Trophoblast cell (in vitro differentiated cells and primary cell): ENCODE data around the gene IL21R.

ENCODE experiments used
- DNase-seq, 2 donors: peaks; one replicate each; pipeline ENCODE4 v3.0.0-alpha.2; 2016
- H2AFZ ChIP-seq: 2 replicates; pipeline ENCODE4 v1.6.1; 2013; ENCODE audit warnings: low read length, moderate library complexity, mild to moderate bottlenecking; ENCODE audit not compliant: insufficient read depth, poor library complexity
- H2AK5ac ChIP-seq: 2 replicates; pipeline ENCODE4 v1.6.1; 2013; ENCODE audit warnings: mild to moderate bottlenecking, low read length
- H2BK120ac ChIP-seq: 2 replicates; pipeline ENCODE4 v1.6.1; 2013; ENCODE audit warnings: low read length, mild to moderate bottlenecking, moderate library complexity; ENCODE audit not compliant: insufficient read depth, poor library complexity
- H2BK12ac ChIP-seq: 2 replicates; pipeline ENCODE4 v1.6.1; 2013; ENCODE audit warnings: mild to moderate bottlenecking, low read length, moderate library complexity
- H2BK5ac ChIP-seq: 2 replicates; pipeline ENCODE4 v1.6.1; 2013; ENCODE audit warnings: low read length, low read depth, moderate library complexity, mild to moderate bottlenecking; ENCODE audit not compliant: poor library complexity
- H3K14ac ChIP-seq: 2 replicates; pipeline ENCODE4 v1.6.1; 2013; ENCODE audit warnings: mild to moderate bottlenecking, low read length
- H3K18ac ChIP-seq: 2 replicates; pipeline ENCODE4 v1.6.1; 2013; ENCODE audit warnings: mild to moderate bottlenecking, low read length
- H3K23ac ChIP-seq: 2 replicates; pipeline ENCODE4 v1.6.1; 2013; ENCODE audit warnings: low read length
- H3K27ac ChIP-seq: 2 replicates; pipeline ENCODE4 v1.5.1; 2013; ENCODE audit warnings: low read depth, mild to moderate bottlenecking, inconsistent platforms, low read length, moderate library complexity
- H3K27me3 ChIP-seq: 2 replicates; pipeline ENCODE4 v1.6.1; 2013; ENCODE audit warnings: inconsistent platforms, mild to moderate bottlenecking, low read length, moderate library complexity; ENCODE audit not compliant: insufficient read depth
- H3K36me3 ChIP-seq, 2 experiments: 1 replicate in 1 of 2; 2 replicates in 1 of 2; pipeline ENCODE4 v1.6.1; 2013; ENCODE audit warnings: low read length in 2 of 2, mild to moderate bottlenecking in 2 of 2, moderate library complexity in 1 of 2; ENCODE audit not compliant: insufficient read depth in 2 of 2, control insufficient read depth in 1 of 2
- H3K4ac ChIP-seq: 2 replicates; pipeline ENCODE4 v1.6.1; 2013; ENCODE audit warnings: low read depth, mild to moderate bottlenecking, low read length, moderate library complexity
- H3K4me1 ChIP-seq, 2 experiments: 1 replicate in 1 of 2; 2 replicates in 1 of 2; pipeline ENCODE4 v1.6.1; 2013; ENCODE audit warnings: low read length in 2 of 2, mild to moderate bottlenecking in 2 of 2, moderate library complexity in 1 of 2; ENCODE audit not compliant: insufficient read depth in 2 of 2, control insufficient read depth in 1 of 2
- H3K4me2 ChIP-seq: 2 replicates; pipeline ENCODE4 v1.6.1; 2013; ENCODE audit warnings: inconsistent platforms, mild to moderate bottlenecking, low read length, moderate library complexity
- H3K4me3 ChIP-seq: 2 replicates; pipeline ENCODE4 v1.5.1; 2013; ENCODE audit warnings: mild to moderate bottlenecking, low read depth, low read length, inconsistent platforms
- H3K79me1 ChIP-seq: one replicate; pipeline ENCODE4 v1.6.1; 2013; ENCODE audit warnings: low read length
- H3K79me2 ChIP-seq: 2 replicates; pipeline ENCODE4 v1.6.1; 2013; ENCODE audit warnings: low read length, mild to moderate bottlenecking; ENCODE audit not compliant: control insufficient read depth, insufficient read depth, poor library complexity
- H3K9ac ChIP-seq: 2 replicates; pipeline ENCODE4 v1.6.1; 2013; ENCODE audit warnings: mild to moderate bottlenecking, low read length
- H3K9me3 ChIP-seq: 2 replicates; pipeline ENCODE4 v1.6.1; 2013; ENCODE audit warnings: low read depth, mild to moderate bottlenecking, control low read depth, inconsistent platforms, low read length; ENCODE audit not compliant: insufficient read depth
- H4K12ac ChIP-seq: 2 replicates; pipeline ENCODE4 v1.6.1; 2013; ENCODE audit warnings: low read depth, mild to moderate bottlenecking, low read length, moderate library complexity
- H4K8ac ChIP-seq: 2 replicates; pipeline ENCODE4 v1.6.1; 2013; ENCODE audit warnings: low read depth, mild to moderate bottlenecking, low read length, moderate library complexity
- H4K91ac ChIP-seq: one replicate; pipeline ENCODE4 v1.6.1; 2013; ENCODE audit warnings: low read depth, mild to moderate bottlenecking, low read length, moderate library complexity
- WGBS: extraction: QIAGEN DNeasy Blood & Tissue Kit; methylation state at CpG from one replicate; pipeline ENCODE4 v1.1.7; 2013; ENCODE audit warnings: missing lambda C conversion rate; ENCODE audit not compliant: insufficient read length, insufficient coverage; ENCODE audit errors: extremely low coverage; 5-methylcytosine and 5-hydroxymethylcytosine counted together

IL21R gene

DNA sequence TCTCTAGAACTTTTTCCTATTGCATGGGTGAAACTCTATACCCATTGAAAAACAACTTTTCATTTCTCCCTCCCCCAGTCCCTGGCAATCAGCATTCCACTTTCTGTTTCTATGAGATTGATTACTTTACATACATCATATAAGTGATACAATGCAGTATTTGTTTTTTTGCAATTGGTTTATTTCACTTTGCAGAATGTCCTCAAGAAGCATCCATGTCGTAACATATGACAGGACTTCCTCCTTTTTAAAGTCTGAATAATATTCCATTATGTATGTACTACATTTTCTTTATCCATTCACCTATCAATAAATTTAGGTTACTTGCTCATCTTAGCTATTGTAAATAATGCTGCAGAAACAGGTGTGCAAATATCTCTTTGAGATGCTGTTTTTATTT, 8.8 kb downstream of the IL21R start:
- no peak overlapping the region for H2AK5ac ChIP-seq

DNA sequence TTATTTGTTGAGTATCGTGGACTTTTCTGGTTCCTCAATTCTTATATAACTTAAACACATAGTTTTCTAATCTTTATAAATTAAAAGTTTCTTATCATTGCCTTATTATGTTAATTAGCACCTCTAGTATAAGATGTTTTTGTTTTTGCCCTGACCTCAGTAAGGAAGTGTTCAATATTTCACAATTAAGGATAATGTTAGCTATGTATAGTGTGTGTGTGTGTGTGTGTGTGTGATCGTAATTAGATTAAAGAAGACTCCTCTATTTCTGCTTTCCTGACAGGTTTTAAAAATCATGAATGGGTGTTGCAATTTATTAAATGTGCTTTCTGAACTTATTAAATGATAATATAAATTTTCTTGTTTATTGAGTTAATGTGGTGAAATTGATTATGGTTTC, 12.0 kb downstream of the IL21R start:
- H4K12ac ChIP-seq = no peak overlapping the region
- no CpG with 5 or more reads among the region's 2 CpGs for WGBS

More for the DNA sequence above, 8.8 kb downstream of the IL21R start:
- no peak overlapping the region for H4K12ac ChIP-seq
- H3K9me3 ChIP-seq = no peaks in the 10 kb centered on the region
- no peaks in the 10 kb centered on the region for H3K36me3 ChIP-seq
- H3K27me3 ChIP-seq = no peaks in the 10 kb centered on the region
- H2BK12ac ChIP-seq = no peak overlapping the region
- H3K79me1 ChIP-seq = no peaks in the 10 kb centered on the region
- no peak overlapping the region for H2BK120ac ChIP-seq
- no peak overlapping the region for H4K8ac ChIP-seq
- H3K4me1 ChIP-seq = no peaks in the 10 kb centered on the region
- no peak overlapping the region for H3K27ac ChIP-seq
- no CpG with 5 or more reads among the region's 1 CpG for WGBS
- no peaks in the 10 kb centered on the region for H3K79me2 ChIP-seq
- no peak overlapping the region for H3K14ac ChIP-seq
- no peak overlapping the region for H3K4ac ChIP-seq
- H2BK5ac ChIP-seq = no peak overlapping the region
- H3K23ac ChIP-seq = no peak overlapping the region
- H3K18ac ChIP-seq = no peak overlapping the region
- DNase-seq = no peak
- no peak overlapping the region for H4K91ac ChIP-seq
- no peak overlapping the region for H3K4me2 ChIP-seq
- no peak overlapping the region for H3K4me3 ChIP-seq
- H3K9ac ChIP-seq = no peak overlapping the region
- H2AFZ ChIP-seq = no peak overlapping the region

DNA sequence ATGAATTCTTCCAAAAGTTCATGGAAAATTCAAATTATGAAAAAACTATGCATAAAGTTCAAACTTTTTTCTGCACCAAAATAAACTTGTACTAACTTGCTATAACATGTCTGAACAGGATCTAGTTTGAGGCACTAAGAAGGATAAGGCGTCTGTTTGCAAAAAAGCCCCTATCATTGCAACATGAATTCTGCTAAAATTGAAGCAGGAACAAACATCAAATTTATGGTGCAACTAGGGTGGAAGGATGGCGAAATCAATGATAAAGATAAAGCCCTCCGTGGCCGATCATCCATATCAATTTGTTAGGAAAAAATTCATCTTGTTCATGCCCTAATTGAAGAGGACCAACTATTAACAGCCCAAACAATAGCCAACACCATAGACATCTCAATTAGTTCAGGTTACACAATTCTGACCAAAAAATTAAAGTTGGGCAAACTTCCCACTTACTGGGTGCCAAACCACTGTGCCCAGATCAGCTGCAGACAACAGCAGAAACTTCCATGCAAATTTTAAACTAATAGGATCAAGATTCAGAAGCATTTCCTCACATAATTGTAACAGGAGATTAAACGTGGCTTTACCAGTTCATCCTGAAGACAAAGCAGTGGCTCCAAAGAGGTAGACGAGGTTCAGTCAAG, 12.9 kb downstream of the IL21R start:
- H2AFZ ChIP-seq = no peak overlapping the region

More for the DNA sequence above, 12.0 kb downstream of the IL21R start:
- Histone ChIP-seq H3K14ac (no peak overlapping the region), H3K4me2 (no peak overlapping the region), H2BK5ac (no peak overlapping the region), H4K91ac (no peak overlapping the region), H2BK12ac (no peak overlapping the region), H3K79me2 (no peaks in the 10 kb centered on the region), H3K27me3 (no peaks in the 10 kb centered on the region), H3K9ac (no peak overlapping the region), H3K4me3 (no peak overlapping the region), H3K36me3 (no peaks in the 10 kb centered on the region), H2AK5ac (no peak overlapping the region), H3K23ac (no peak overlapping the region), H2AFZ (no peak overlapping the region), H4K8ac (no peak overlapping the region), H3K18ac (no peak overlapping the region), H3K4ac (no peak overlapping the region), H3K27ac (no peak overlapping the region), H3K9me3 (no peaks in the 10 kb centered on the region), H3K4me1 (no peaks in the 10 kb centered on the region), H2BK120ac (no peak overlapping the region), H3K79me1 (no peaks in the 10 kb centered on the region)
- DNase-seq = no peak

DNA sequence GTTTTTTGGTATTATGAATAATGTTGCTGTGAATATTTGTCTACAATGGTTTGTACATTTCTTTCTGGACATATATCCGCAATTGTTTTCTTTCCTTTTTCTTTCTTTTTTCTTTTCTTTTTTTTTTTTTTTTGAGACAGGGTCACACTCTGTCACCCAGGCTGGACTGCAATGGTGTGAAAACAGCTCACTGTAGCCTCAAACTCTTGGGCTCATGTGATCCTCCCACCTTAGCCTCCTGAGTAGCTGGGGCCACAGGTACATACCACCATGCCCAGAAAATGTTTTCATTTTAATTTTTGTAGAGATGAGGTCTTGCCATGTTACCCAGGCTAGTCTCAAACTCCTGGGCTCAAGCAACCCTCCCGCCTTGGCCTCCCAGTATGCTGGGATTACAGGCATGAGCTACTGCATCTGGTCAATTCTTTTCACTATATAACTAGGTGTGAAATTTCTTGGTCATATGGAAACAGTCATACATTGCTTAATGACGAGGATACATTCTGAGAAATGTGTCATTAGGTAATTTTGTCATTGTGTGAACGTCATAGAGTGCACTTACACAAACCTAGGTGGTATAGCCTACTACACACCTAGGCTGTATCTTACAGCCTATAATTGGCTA, 15.2 kb downstream of the IL21R start:
- H3K4ac ChIP-seq = no peak overlapping the region
- H3K36me3 ChIP-seq = no peaks in the 10 kb centered on the region
- H3K4me2 ChIP-seq = no peak overlapping the region
- H3K14ac ChIP-seq = no peak overlapping the region
- H3K79me1 ChIP-seq = no peaks in the 10 kb centered on the region
- no peak overlapping the region for H3K18ac ChIP-seq
- H4K91ac ChIP-seq = no peak overlapping the region
- H3K4me3 ChIP-seq = no peak overlapping the region
- no peak overlapping the region for H3K27ac ChIP-seq
- no peak overlapping the region for H2BK120ac ChIP-seq
- H3K9me3 ChIP-seq = no peaks in the 10 kb centered on the region
- H3K9ac ChIP-seq = no peak overlapping the region
- no peak overlapping the region for H2BK5ac ChIP-seq
- no peak overlapping the region for H2AFZ ChIP-seq
- DNase-seq = no peak
- no peaks in the 10 kb centered on the region for H3K79me2 ChIP-seq
- no CpG with 5 or more reads among the region's 4 CpGs for WGBS
- H4K12ac ChIP-seq = no peak overlapping the region
- H3K23ac ChIP-seq = no peak overlapping the region
- H3K4me1 ChIP-seq = no peaks in the 10 kb centered on the region
- H2AK5ac ChIP-seq = no peak overlapping the region
- H4K8ac ChIP-seq = no peak overlapping the region
- no peak overlapping the region for H2BK12ac ChIP-seq
- no peaks in the 10 kb centered on the region for H3K27me3 ChIP-seq

More for the DNA sequence above, 12.9 kb downstream of the IL21R start:
- Histone ChIP-seq H3K9ac (no peak overlapping the region), H3K18ac (no peak overlapping the region), H2AK5ac (no peak overlapping the region), H2BK120ac (no peak overlapping the region), H2BK12ac (no peak overlapping the region), H3K4me2 (no peak overlapping the region), H2BK5ac (no peak overlapping the region), H3K4ac (no peak overlapping the region), H3K79me2 (no peaks in the 10 kb centered on the region), H4K8ac (no peak overlapping the region), H4K91ac (no peak overlapping the region), H3K23ac (no peak overlapping the region), H3K9me3 (no peaks in the 10 kb centered on the region), H3K4me3 (no peak overlapping the region), H3K79me1 (no peaks in the 10 kb centered on the region), H4K12ac (no peak overlapping the region), H3K27ac (no peak overlapping the region), H3K14ac (no peak overlapping the region), H3K4me1 (no peaks in the 10 kb centered on the region), H3K36me3 (no peaks in the 10 kb centered on the region), H3K27me3 (no peaks in the 10 kb centered on the region)
- WGBS = no CpG with 5 or more reads among the region's 6 CpGs
- DNase-seq = peak in 1 of 2 donors; percentile 14
